Adrenal gland (tissue), 5 donors: ENCODE measurements around the gene NAA11.

Experiments used
- CTCF ChIP-seq, 6 experiments: fragments of 450-650 bp in 4 of 6; fragments of 200-600 bp in 2 of 6; sonication (generic) in 1 of 6; IDR thresholded peaks; 1 replicate in 5 of 6; 2 replicates in 1 of 6; pipeline versions ENCODE4 v1.5.1 to v1.8.0; 2016 to 2021; ENCODE audit warnings: antibody characterized with exemption in 6 of 6, mild to moderate bottlenecking in 2 of 6, moderate library complexity in 1 of 6
- POLR2A ChIP-seq, 2 donors: fragments of 450-650 bp; IDR thresholded peaks; one replicate each; pipeline ENCODE4 v1.6.1; 2017; ENCODE audit warnings: antibody characterized with exemption in 2 of 2, mild to moderate bottlenecking in 2 of 2, moderate library complexity in 1 of 2
- donor health status: DM: no; HTN: no; CAD: no.

- TF ChIP-seq CTCF (IDR thresholded peaks at IDR 0.05): no peak
- no peak for TF ChIP-seq POLR2A (IDR thresholded peaks at IDR 0.05)
Observed at GRCh38 chr4:79325864-79326328, at the start of gene NAA11.
